GM23248 (cell line): Measurements from ENCODE around the gene LTB. TPM values are rescaled to one million over a fixed set of nuclear protein-coding genes. Genes with fewer than 3 reads are reported as not detected.
A peak's percentile ranks its signal among the peaks of the same experiment; 100 is the strongest.

Experiments used
- DNase-seq: peaks from one replicate; pipeline ENCODE4 v3.0.0-alpha.2; 2015
- H2AFZ ChIP-seq: fragments of 200-600 bp; sonication (generic); 2 replicates; pipeline ENCODE4 v1.6.1; 2016; ENCODE audit warnings: antibody characterized with exemption
- H3F3A ChIP-seq: fragments of 200-600 bp; sonication (generic); 2 replicates; pipeline ENCODE4 v1.6.1; 2016; ENCODE audit warnings: mild to moderate bottlenecking, antibody characterized with exemption, mixed run types; ENCODE audit not compliant: insufficient read depth
- H3K27ac ChIP-seq: fragments of 200-600 bp; sonication (generic); 2 replicates; pipeline ENCODE4 v1.5.1; 2016; ENCODE audit warnings: mild to moderate bottlenecking
- H3K27me3 ChIP-seq: fragments of 200-600 bp; sonication (generic); replicated peaks from 2 replicates; pipeline ENCODE4 v1.6.1; 2016; ENCODE audit warnings: mild to moderate bottlenecking; ENCODE audit not compliant: insufficient read depth
- H3K36me3 ChIP-seq: fragments of 200-600 bp; sonication (generic); 2 replicates; pipeline ENCODE4 v1.6.1; 2016; ENCODE audit warnings: low read depth, mild to moderate bottlenecking
- H3K4me1 ChIP-seq: fragments of 200-600 bp; sonication (generic); 2 replicates; pipeline ENCODE4 v1.6.1; 2016; ENCODE audit warnings: mild to moderate bottlenecking; ENCODE audit not compliant: insufficient read depth
- H3K4me2 ChIP-seq: fragments of 200-600 bp; sonication (generic); one replicate; pipeline ENCODE4 v1.6.1; 2016; ENCODE audit warnings: mild to moderate bottlenecking; ENCODE audit not compliant: unreplicated experiment
- H3K4me3 ChIP-seq: fragments of 200-600 bp; sonication (generic); 2 replicates; pipeline ENCODE4 v1.5.1; 2016; ENCODE audit warnings: mild to moderate bottlenecking
- H3K79me2 ChIP-seq: fragments of 200-600 bp; sonication (generic); 2 replicates; pipeline ENCODE4 v1.6.1; 2016; ENCODE audit warnings: mild to moderate bottlenecking; ENCODE audit not compliant: insufficient read depth
- H3K9ac ChIP-seq: fragments of 200-600 bp; sonication (generic); 2 replicates; pipeline ENCODE4 v1.6.1; 2016; ENCODE audit warnings: mild to moderate bottlenecking
- H3K9me2 ChIP-seq: fragments of 200-600 bp; sonication (generic); 2 replicates; pipeline ENCODE4 v1.6.1; 2016; ENCODE audit warnings: mixed run types, mild to moderate bottlenecking, moderate library complexity; ENCODE audit not compliant: insufficient read depth
- H3K9me3 ChIP-seq: fragments of 200-600 bp; sonication (generic); one replicate; pipeline ENCODE4 v1.6.1; 2017; ENCODE audit warnings: low read depth
- H4K20me1 ChIP-seq: fragments of 200-600 bp; sonication (generic); 2 replicates; pipeline ENCODE4 v1.6.0; 2016; ENCODE audit not compliant: insufficient read depth
- EZH2 ChIP-seq: fragments of 200-600 bp; sonication (generic); IDR thresholded peaks from 2 replicates; pipeline ENCODE4 v1.6.1; 2018; ENCODE audit warnings: antibody characterized with exemption, mild to moderate bottlenecking; ENCODE audit not compliant: insufficient read depth, poor library complexity, severe bottlenecking
- EZH2phosphoT487 ChIP-seq: fragments of 200-600 bp; sonication (generic); IDR thresholded peaks from 2 replicates; pipeline ENCODE4 v1.6.1; 2018; ENCODE audit warnings: antibody characterized with exemption, moderate library complexity, mild to moderate bottlenecking, low read depth; ENCODE audit not compliant: insufficient read depth
- WGBS, 2 experiments: methylation state at CpG; one replicate each; pipeline ENCODE4 v1.1.6; 2015 to 2017; ENCODE audit warnings: low lambda C conversion rate in 2 of 2, low coverage in 1 of 2; ENCODE audit errors: missing lambda C conversion rate in 2 of 2; 5-methylcytosine and 5-hydroxymethylcytosine counted together
- in situ Hi-C: fragments of 300-500 bp; cut with MboI; formaldehyde crosslinking; loops from 2 replicates; pipeline ENCODE4 v1.15.0; 2020
- polyA plus RNA-seq: library from polyadenylated mRNA; unstranded; fragments of >200 nt; fragmentation: Nextera tagmentation; extraction: Ambion mirVana; gene quantifications from 2 replicates; pipeline ENCODE4 v1.2.1, GENCODE V29; 2016
- total RNA-seq: library from RNA; depleted of rRNA; stranded (reverse); fragments of >200 nt; shearing (Covaris generic); gene quantifications from 2 replicates; pipeline ENCODE4 v1.2.3, GENCODE V29; 2014

LTB gene
- total and polyA plus RNA-seq, 2 experiments from 2014 or later: not detected

DNA sequence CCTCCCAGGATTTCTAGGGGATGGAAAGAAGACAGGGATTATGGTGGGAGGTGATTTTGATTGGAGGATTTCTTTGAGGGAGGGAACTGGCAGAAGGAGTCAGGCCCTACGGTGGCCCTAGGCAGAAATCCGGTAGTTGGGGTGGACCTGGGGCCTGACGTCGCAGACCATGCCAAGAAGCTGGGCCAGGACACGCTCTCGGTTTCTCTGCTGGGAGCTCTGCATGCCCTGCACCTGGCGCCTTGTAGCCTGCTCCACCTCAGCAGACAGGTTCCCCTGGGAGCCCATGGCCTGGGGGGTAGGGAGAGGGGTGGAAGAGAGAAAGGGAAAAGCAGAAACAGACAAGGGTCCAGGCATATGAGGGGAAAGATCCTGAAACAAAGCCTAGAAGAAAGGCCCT, 36.9 kb downstream of the LTB start:
- H3K4me1 ChIP-seq: peaks cover 10% of the 10 kb centered on the region; the same call in 1 of the 2 replicates
- peaks cover 6% of the 10 kb centered on the region; the same call in 1 of the 2 replicates for H4K20me1 ChIP-seq
- H3K9me3 ChIP-seq: no peaks in the 10 kb centered on the region
- no peak for DNase-seq
- H3K4me3 ChIP-seq: no peak overlapping the region
- no peak overlapping the region for H2AFZ ChIP-seq
- no peak overlapping the region for H3K27ac ChIP-seq
- H3K27me3 ChIP-seq: no peaks in the 10 kb centered on the region
- H3F3A ChIP-seq: peaks cover 4% of the 10 kb centered on the region; the same call in 1 of the 2 replicates
- no peak overlapping the region for H3K4me2 ChIP-seq
- no peak for TF ChIP-seq EZH2
- TF ChIP-seq EZH2phosphoT487: no peak
- peaks cover 7% of the 10 kb centered on the region; the same call in 1 of the 2 replicates for H3K36me3 ChIP-seq
- 38 to 40% methylated on average over 7 of the region's 7 CpGs for WGBS, 2 experiments
- H3K9ac ChIP-seq: no peak overlapping the region
- H3K79me2 ChIP-seq: peaks cover 59% of the 10 kb centered on the region
- in situ Hi-C loops: no loop called here
- no peaks in the 10 kb centered on the region for H3K9me2 ChIP-seq

- no peak overlapping the region for H3K9ac ChIP-seq
- TF ChIP-seq EZH2: no peak
- TF ChIP-seq EZH2phosphoT487: no peak
- H3K4me1 ChIP-seq: peaks cover 16% of the 10 kb centered on the region
- no peak overlapping the region for H2AFZ ChIP-seq
- H3K36me3 ChIP-seq: peaks cover 13% of the 10 kb centered on the region
- no peaks in the 10 kb centered on the region for H3K9me2 ChIP-seq
- peaks cover 4% of the 10 kb centered on the region; the same call in 1 of the 2 replicates for H3F3A ChIP-seq
- H3K79me2 ChIP-seq: peaks cover 59% of the 10 kb centered on the region
- in situ Hi-C loops: loop anchor here (5.0 kb wide), 1 partner anchor 58 kb away; no protein-coding TSS in a partner anchor
- no peak overlapping the region for H3K4me3 ChIP-seq
- 44 to 56% methylated on average over 2 of the region's 2 CpGs for WGBS, 2 experiments
- H3K27ac ChIP-seq: no peak overlapping the region
- peaks cover 13% of the 10 kb centered on the region; the same call in 1 of the 2 replicates for H4K20me1 ChIP-seq
- no peaks in the 10 kb centered on the region for H3K27me3 ChIP-seq
- H3K9me3 ChIP-seq: no peaks in the 10 kb centered on the region
- DNase-seq: no peak
- H3K4me2 ChIP-seq: no peak overlapping the region
Observed at GRCh38 chr6:31544676-31545075, 37.5 kb downstream of the LTB start.

GRCh38 chr6:31543639-31544038, 38.6 kb downstream of the LTB start:
- no peak for DNase-seq
- no peak for TF ChIP-seq EZH2
- TF ChIP-seq EZH2phosphoT487: no peak
- H3K79me2 ChIP-seq: peaks cover 59% of the 10 kb centered on the region
- H2AFZ ChIP-seq: no peak overlapping the region
- 90% methylated on average over 6 of the region's 6 CpGs for WGBS, 2 experiments
- peaks cover 18% of the 10 kb centered on the region for H3K36me3 ChIP-seq
- in situ Hi-C loops: loop anchor here (5.0 kb wide), 1 partner anchor 59 kb away; no protein-coding TSS in a partner anchor
- H3K9me3 ChIP-seq: no peaks in the 10 kb centered on the region
- no peak overlapping the region for H3K4me3 ChIP-seq
- H3K9me2 ChIP-seq: no peaks in the 10 kb centered on the region
- H3K4me2 ChIP-seq: no peak overlapping the region
- peaks cover 14% of the 10 kb centered on the region; the same call in 1 of the 2 replicates for H3F3A ChIP-seq
- peaks cover 25% of the 10 kb centered on the region for H3K4me1 ChIP-seq
- no peak overlapping the region for H3K9ac ChIP-seq
- H3K27me3 ChIP-seq: no peaks in the 10 kb centered on the region
- no peak overlapping the region for H3K27ac ChIP-seq
- peaks cover 21% of the 10 kb centered on the region for H4K20me1 ChIP-seq

DNA sequence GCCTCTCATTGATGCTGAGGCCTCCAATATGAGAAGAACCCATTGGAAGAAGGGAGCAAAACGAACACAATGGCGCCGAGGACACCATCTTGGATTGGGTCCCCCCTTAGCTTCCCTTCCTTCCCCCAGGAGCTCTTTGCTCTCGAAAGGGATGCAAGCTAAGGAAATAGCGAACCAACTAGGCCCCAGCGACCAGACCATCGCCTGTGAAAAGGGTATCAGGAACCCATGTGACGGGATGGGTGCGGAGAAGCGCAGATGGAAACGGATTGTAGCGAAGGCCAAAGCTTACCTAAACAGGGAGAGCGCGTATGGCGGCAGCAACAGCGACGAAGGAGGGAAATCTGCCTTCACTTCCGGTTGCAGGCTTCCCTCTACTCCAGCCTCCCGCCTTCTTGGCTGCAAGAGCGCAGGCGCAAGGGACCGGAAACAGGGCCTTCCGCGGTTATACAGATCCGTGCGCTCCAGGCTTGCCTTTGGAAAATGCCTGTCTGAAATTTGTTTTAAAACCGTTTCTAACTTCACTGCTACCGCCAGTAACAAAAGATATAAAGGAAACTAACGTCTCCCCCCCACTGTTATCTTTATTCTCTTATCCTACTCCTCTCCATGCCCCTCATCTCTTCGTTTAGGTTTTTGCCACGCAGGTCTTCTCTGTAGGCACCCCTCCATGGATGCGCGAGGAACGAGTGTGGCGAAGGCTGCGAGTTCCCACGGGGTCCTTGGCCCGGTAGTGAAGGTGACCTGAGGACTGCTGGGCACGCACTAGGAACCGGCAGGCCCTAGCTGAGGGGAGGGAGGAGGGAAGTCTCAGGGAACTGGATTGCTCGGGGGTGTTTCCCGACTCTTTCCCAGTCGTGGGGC, 40.3 kb downstream of the LTB start, which contains the start of gene DDX39B:
Gene DDX39B (minus strand): TSS at position 346 of the 864 bp plus-strand sequence. CDS start 1,471 bp downstream, outside the sequence.
- in situ Hi-C loops: loop anchor here (5.0 kb wide), 1 partner anchor 60 kb away; no protein-coding TSS in a partner anchor
- peaks cover 15% of the 10 kb centered on the region; the same call in 1 of the 2 replicates for H3F3A ChIP-seq
- no peaks in the 10 kb centered on the region for H3K27me3 ChIP-seq
- H3K9me3 ChIP-seq: no peaks in the 10 kb centered on the region
- no peak for TF ChIP-seq EZH2phosphoT487
- H4K20me1 ChIP-seq: peaks cover 27% of the 10 kb centered on the region
- peak within 1 kb of the TSS; percentile 91 for H3K4me2 ChIP-seq
- 0 to 2% methylated on average over 42 to 43 of the region's 43 CpGs for WGBS, 2 experiments
- no peaks in the 10 kb centered on the region for H3K9me2 ChIP-seq
- H3K79me2 ChIP-seq: peaks cover 64% of the 10 kb centered on the region
- peak within 1 kb of the TSS; percentile 98 for H3K9ac ChIP-seq
- DNase-seq: peak; percentile 99
- peaks cover 19% of the 10 kb centered on the region for H3K4me1 ChIP-seq
- peak within 1 kb of the TSS; percentile 96 for H3K27ac ChIP-seq
- peak within 1 kb of the TSS; percentile 96 for H3K4me3 ChIP-seq
- peaks cover 31% of the 10 kb centered on the region for H3K36me3 ChIP-seq
- H2AFZ ChIP-seq: peak within 1 kb of the TSS; percentile 83
